Dendritic cell treated with granulocyte-macrophage colony-stimulating factor and Interleukin-4, amounts not matched to agents 40 ng/mL and 50 ng/mL, for 4 days (primary cell): Measurements from ENCODE around the gene RPS6KA3.
A peak's percentile ranks its signal among the peaks of the same experiment; 100 is the strongest.
"Not testable (repeated sequence)": the region's sequence is repeated elsewhere in the genome, so short reads cannot be mapped to it uniquely, and the experiment has no call there.

ENCODE experiments used
- H3K27ac Mint-ChIP-seq: one replicate; pipeline ENCODE4 v1.8.0; 2022; ENCODE audit warnings: mild to moderate bottlenecking, mixed read lengths
- H3K27me3 Mint-ChIP-seq: one replicate; pipeline ENCODE4 v1.8.0; 2022; ENCODE audit warnings: mild to moderate bottlenecking, mixed read lengths
- H3K36me3 Mint-ChIP-seq: one replicate; pipeline ENCODE4 v1.8.0; 2022; ENCODE audit warnings: low read depth, mixed read lengths
- H3K4me1 Mint-ChIP-seq: one replicate; pipeline ENCODE4 v1.8.0; 2022; ENCODE audit warnings: low read depth, mixed read lengths
- H3K4me3 Mint-ChIP-seq: one replicate; pipeline ENCODE4 v1.8.0; 2022; ENCODE audit warnings: mild to moderate bottlenecking, moderate library complexity, mixed read lengths
- H3K9me3 Mint-ChIP-seq: one replicate; pipeline ENCODE4 v1.8.0; 2022; ENCODE audit warnings: mixed read lengths
- intact Hi-C: fragments of 100-400 bp; cut with micrococcal nuclease; formaldehyde crosslinking; loops from one replicate; pipeline ENCODE4 v1.15.0; 2022

Gene RPS6KA3

DNA sequence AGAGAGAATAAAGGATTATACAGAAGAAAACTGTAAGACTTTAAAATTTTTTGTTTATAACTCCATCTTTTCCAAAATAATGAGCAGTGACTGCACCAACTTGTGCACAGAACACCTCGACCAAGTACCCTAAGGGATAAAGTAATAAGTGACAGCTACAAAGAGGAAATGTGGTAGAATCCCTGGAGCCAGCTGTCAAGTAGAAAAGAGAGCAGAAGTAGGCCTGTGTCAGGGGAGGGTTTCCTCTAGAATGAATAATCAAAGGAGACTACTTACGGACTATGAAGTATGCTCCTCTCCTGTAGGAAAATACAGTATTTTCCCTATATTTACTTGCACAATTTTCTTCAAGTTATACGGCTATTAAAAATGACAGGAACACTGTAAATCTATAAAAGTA lies 126.3 kb downstream of the RPS6KA3 start:
- Mint-ChIP-seq H3K36me3 (peaks cover 38% of the 10 kb centered on the region), H3K4me1 (peaks cover 19% of the 10 kb centered on the region), H3K27me3 (no peaks in the 10 kb centered on the region), H3K9me3 (no peaks in the 10 kb centered on the region), H3K4me3 (peak overlapping the region; percentile 85), H3K27ac (no peak overlapping the region)
- intact Hi-C loops: loop anchor here (5.0 kb wide), 1 partner anchor 127 kb away; the partner anchor contains the start of gene RPS6KA3

DNA sequence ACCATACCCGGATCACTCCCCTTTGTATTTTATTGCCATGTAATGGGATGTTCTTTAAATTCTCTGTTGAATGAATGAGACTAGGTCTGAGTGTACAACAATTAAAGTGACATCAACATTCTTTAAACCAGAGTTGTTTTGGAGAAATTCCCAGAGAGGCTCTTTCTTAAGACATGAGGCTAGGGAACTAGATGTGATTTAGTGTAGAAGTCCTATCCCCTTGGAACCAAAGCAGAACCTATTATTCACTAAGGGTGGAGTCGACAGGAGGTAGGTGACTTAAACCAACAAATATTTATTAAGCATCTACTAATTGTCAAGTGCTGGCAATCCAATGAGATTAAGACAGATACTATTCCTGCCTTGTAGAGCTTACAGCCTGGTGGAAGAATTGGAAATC lies 126.7 kb downstream of the RPS6KA3 start:
- H3K4me1 Mint-ChIP-seq: peaks cover 17% of the 10 kb centered on the region
- no peak overlapping the region for H3K27ac Mint-ChIP-seq
- intact Hi-C loops: loop anchor here (5.0 kb wide), 1 partner anchor 127 kb away; the partner anchor contains the start of gene RPS6KA3
- H3K36me3 Mint-ChIP-seq: peaks cover 42% of the 10 kb centered on the region
- H3K9me3 Mint-ChIP-seq: no peaks in the 10 kb centered on the region
- peak overlapping the region; percentile 17 for H3K4me3 Mint-ChIP-seq
- H3K27me3 Mint-ChIP-seq: no peaks in the 10 kb centered on the region

DNA sequence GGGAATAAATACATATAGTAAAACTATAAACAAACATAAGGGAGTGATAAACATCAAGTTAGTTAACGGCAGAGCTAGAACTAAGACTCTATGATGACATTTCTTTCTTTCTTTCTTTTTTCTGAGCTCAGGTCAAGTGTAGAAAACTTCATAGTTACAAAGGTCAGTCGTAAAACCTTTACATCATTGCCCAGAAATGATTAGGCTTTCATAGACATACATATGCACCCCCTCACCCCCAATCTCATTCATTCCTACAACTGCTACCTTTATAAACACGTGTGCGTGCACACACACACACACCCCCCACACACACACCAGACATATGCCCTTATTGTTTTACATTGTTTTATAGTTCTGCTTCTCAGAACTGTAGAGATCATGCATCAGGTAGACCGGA lies 130.8 kb downstream of the RPS6KA3 start:
- H3K36me3 Mint-ChIP-seq: peaks cover 50% of the 10 kb centered on the region
- peaks cover 13% of the 10 kb centered on the region for H3K4me1 Mint-ChIP-seq
- no peak overlapping the region for H3K4me3 Mint-ChIP-seq
- H3K27me3 Mint-ChIP-seq: no peaks in the 10 kb centered on the region
- intact Hi-C loops: no loop called here
- no peak overlapping the region for H3K27ac Mint-ChIP-seq
- no peaks in the 10 kb centered on the region for H3K9me3 Mint-ChIP-seq

DNA sequence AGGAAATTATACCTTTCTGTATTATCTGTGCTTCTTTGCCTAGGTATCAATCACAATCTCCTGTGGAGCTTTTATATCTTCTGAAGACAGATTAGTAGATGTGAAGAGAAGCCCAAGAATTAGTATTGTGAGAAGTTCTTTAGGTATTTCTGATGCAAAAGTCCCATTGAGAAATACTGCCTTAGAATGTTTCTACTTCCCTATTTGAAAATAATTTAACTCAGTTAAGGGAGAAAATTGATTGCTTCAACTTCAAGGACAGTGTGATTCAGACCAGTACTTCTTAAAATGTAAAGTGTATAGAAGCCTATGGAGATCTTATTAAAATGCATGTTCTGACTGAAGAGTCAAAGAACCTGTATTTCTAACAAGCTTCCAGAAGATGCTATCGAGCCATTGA lies 134.0 kb downstream of the RPS6KA3 start:
- H3K27ac Mint-ChIP-seq: no peak overlapping the region
- no peaks in the 10 kb centered on the region for H3K27me3 Mint-ChIP-seq
- intact Hi-C loops: no loop called here
- H3K9me3 Mint-ChIP-seq: no peaks in the 10 kb centered on the region
- peaks cover 54% of the 10 kb centered on the region for H3K36me3 Mint-ChIP-seq
- no peak overlapping the region for H3K4me3 Mint-ChIP-seq
- peaks cover 12% of the 10 kb centered on the region for H3K4me1 Mint-ChIP-seq

DNA sequence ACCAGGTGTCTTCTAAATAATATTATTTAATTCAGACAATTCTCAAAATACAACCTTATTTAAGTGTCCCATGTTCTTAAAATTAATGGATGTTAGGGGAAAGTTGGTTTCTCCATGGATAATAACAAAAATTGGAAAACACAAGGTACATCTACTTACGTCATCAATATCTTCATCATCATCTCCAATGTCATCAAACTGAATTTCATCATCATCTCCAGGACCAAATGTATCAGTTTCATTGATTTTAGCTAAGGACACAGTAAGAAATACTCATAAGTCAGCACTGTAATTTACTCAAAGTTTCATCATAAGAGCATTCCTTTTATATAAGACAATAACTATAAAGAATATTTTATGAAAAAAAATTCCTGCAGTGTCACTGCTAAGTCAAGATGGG lies 136.4 kb downstream of the RPS6KA3 start:
- H3K9me3 Mint-ChIP-seq: no peaks in the 10 kb centered on the region
- intact Hi-C loops: no loop called here
- H3K4me1 Mint-ChIP-seq: peaks cover 6% of the 10 kb centered on the region
- no peaks in the 10 kb centered on the region for H3K27me3 Mint-ChIP-seq
- H3K4me3 Mint-ChIP-seq: no peak overlapping the region
- H3K36me3 Mint-ChIP-seq: peaks cover 36% of the 10 kb centered on the region
- H3K27ac Mint-ChIP-seq: no peak overlapping the region

DNA sequence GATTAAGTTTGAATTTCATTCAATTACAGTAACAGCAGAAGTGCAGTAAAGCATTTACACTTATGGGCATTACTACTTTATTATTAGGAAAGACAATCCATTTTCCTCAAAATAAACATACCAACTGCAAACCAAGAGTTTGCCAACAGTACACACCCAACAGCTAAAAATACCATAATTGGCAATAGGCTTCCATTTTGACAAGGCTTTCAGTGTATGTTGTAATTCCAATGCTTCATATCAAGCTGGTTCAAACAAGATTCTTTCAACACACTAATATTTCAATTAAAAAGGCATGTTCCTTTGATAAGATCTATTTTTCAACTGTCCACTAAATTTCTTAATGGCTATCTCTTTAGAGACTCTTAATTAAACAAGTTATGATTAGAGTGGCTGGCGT lies 137.2 kb downstream of the RPS6KA3 start:
- H3K4me3 Mint-ChIP-seq: no peak overlapping the region
- H3K27me3 Mint-ChIP-seq: no peaks in the 10 kb centered on the region
- H3K4me1 Mint-ChIP-seq: peaks cover 6% of the 10 kb centered on the region
- H3K27ac Mint-ChIP-seq: no peak overlapping the region
- no peaks in the 10 kb centered on the region for H3K9me3 Mint-ChIP-seq
- H3K36me3 Mint-ChIP-seq: peaks cover 31% of the 10 kb centered on the region
- intact Hi-C loops: no loop called here

DNA sequence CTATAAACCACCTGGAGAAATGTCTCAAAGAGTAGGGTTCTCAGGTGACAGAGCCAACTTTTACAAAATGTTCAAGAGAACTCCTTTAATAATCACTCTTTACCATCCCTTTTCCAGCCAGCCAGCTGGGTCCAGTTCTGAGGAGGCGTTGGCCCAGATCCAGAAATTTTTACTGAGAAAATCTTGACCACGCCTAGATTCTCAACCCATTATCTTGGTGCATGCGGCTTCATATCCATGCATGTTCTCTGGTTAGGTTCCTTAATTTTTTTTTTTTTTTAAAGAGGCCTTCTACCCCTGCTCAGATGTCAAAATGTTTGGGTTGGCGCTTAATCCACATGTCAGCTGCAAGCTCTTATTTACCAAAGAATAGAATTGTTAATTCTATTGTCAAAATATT lies 138.0 kb downstream of the RPS6KA3 start:
- Mint-ChIP-seq H3K36me3 (peaks cover 27% of the 10 kb centered on the region), H3K4me3 (no peak overlapping the region), H3K9me3 (no peaks in the 10 kb centered on the region), H3K27ac (peak overlapping the region; percentile 63), H3K4me1 (peaks cover 6% of the 10 kb centered on the region), H3K27me3 (no peaks in the 10 kb centered on the region)
- intact Hi-C loops: no loop called here

DNA sequence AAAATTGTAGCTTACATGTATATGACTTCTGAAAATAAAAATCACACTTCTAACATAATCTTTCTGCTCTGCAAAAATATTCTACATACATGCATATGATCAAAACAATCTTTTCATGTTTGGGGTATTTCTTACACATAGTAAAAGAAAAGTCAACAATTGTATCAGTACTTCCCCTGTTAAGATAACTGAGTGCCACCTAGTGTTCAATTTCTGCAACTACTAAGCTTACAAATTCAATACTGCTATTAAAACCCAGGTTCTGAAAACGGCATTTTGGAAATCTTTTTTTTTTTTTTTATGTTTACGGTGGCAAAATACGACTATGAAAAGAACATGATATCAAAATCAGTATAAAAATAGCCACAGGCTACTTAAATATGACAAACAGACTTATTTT lies 139.3 kb downstream of the RPS6KA3 start:
- intact Hi-C loops, H3K4me3 Mint-ChIP-seq, H3K9me3 Mint-ChIP-seq, H3K27ac Mint-ChIP-seq, H3K27me3 Mint-ChIP-seq, H3K4me1 Mint-ChIP-seq: not testable (repeated sequence)
- H3K36me3 Mint-ChIP-seq: peaks cover 17% of the 10 kb centered on the region

DNA sequence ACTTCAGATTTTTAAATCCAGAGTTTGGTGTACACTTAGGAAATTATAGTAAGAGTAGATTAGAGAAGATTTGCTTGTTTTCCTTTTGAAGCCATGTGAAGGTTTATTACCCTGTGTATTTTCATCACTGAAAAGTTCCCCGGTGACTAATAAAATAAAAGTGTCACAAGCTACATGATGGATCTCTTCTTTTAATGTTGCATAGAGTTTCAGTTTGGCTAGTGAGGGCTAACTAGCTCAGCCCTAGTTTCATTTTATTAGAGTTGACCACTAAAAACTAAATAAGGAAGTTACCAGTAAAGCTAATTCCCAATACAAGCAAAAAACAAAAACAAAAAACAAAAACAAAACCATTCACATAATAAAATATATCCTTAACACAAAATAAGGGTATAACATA lies 139.9 kb downstream of the RPS6KA3 start:
- H3K27ac Mint-ChIP-seq, intact Hi-C loops, H3K4me1 Mint-ChIP-seq, H3K4me3 Mint-ChIP-seq, H3K27me3 Mint-ChIP-seq, H3K9me3 Mint-ChIP-seq: not testable (repeated sequence)
- peaks cover 17% of the 10 kb centered on the region for H3K36me3 Mint-ChIP-seq

DNA sequence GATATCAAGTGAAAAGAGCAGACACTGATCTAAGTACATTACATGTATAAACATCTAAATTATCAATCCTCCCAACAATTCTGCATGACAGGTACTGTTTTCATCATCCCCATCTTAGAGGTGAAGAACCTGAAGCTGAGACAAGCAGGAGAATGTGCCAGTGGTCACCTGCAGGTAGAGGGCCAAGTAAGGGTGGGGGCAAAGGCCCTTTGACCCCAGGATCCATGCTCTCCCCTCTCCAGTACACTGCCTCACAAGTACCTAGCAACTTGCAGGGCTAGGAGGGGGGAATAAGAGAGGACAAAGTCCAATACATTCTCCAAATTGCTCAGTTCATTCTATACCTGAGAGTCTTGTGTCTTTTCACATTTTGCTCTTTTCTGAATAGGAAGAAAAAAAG lies 141.7 kb downstream of the RPS6KA3 start:
- Mint-ChIP-seq H3K4me1 (peaks cover 6% of the 10 kb centered on the region), H3K36me3 (peaks cover 10% of the 10 kb centered on the region), H3K27ac (no peak overlapping the region), H3K27me3 (no peaks in the 10 kb centered on the region), H3K9me3 (no peaks in the 10 kb centered on the region), H3K4me3 (no peak overlapping the region)
- intact Hi-C loops: loop anchor here (5.0 kb wide), 1 partner anchor 218 kb away; no protein-coding TSS in a partner anchor

DNA sequence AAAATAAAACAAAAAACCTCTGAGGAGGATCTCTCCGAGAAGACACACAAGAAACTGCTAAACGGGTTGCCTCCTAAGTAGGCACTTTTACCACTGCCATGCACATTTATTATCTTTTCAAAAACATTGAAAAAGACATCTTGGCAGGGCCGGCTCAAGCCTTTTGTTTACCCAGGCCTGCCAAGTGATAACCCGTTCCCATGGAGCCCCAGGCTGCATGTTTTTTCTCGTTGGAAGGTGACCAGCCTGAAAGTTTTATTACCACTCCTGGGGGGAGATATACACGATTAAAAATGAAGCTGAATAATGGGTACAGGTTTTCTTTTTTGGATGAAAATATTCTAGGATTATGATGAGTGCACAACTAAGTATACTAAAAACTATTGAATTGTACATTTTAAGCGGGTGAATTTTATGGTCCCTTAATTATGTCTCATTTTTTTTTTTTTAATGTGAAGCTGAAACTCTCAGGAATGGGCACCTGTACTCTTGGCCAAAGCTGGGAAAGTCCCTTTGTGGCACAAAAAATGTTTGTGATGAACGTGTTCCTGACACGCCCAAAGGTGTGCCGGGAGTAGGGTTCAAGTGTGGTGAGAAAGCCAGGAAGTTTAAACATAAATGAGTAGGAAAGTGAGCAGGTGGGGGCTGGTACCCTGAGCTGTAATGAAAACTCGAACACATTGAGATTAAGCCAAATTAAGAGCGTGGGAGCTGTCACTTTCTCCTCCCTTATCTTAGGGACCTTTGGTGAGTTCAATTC lies 148.5 kb downstream of the RPS6KA3 start:
- peaks cover 5% of the 10 kb centered on the region for H3K4me1 Mint-ChIP-seq
- H3K36me3 Mint-ChIP-seq: no peaks in the 10 kb centered on the region
- intact Hi-C loops: no loop called here
- H3K27me3 Mint-ChIP-seq: peaks cover 44% of the 10 kb centered on the region
- no peak overlapping the region for H3K4me3 Mint-ChIP-seq
- no peaks in the 10 kb centered on the region for H3K9me3 Mint-ChIP-seq
- no peak overlapping the region for H3K27ac Mint-ChIP-seq

DNA sequence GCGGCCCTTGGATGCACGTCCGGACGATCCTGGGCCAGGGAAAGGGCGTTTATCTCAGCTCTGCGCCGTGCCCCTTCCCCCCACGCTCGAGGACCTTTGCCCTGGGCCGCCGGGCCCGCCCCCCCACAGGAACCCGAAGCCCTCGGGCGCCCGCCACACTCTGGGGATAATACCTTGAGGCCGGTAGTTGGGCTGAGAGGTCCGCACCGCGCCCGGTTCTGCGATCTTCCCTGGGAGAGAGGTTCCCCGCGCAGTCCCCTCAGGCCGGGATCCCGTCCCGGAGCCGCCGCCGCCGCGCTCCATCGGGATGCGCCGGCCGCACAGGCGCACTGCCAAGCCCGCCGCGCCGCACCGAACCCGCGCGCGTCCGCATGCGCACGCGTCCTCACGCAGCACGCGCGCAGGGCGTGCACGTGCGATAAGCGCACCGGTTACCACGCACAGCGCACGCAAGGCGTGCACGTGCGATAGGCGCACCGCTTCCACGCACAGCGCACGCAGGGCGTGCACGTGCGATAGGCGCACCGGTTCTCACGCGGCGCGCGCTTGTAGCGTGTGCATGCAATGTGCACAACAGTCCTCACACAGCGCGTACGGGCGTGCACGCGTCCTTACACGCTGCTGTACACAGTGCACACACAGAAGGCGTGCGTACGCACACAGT lies 150.0 kb downstream of the RPS6KA3 start, which contains the start of gene MAP7D2:
Gene MAP7D2 (minus strand): TSS at position 331 of the 664 bp plus-strand sequence. CDS start 28 bp downstream, at position 303.
- intact Hi-C loops: no loop called here
- Mint-ChIP-seq H3K9me3 (no peaks in the 10 kb centered on the region), H3K27ac (no peak within 1 kb of the TSS), H3K4me3 (no peak within 1 kb of the TSS), H3K4me1 (peaks cover 5% of the 10 kb centered on the region), H3K36me3 (no peaks in the 10 kb centered on the region), H3K27me3 (peaks cover 44% of the 10 kb centered on the region)

DNA sequence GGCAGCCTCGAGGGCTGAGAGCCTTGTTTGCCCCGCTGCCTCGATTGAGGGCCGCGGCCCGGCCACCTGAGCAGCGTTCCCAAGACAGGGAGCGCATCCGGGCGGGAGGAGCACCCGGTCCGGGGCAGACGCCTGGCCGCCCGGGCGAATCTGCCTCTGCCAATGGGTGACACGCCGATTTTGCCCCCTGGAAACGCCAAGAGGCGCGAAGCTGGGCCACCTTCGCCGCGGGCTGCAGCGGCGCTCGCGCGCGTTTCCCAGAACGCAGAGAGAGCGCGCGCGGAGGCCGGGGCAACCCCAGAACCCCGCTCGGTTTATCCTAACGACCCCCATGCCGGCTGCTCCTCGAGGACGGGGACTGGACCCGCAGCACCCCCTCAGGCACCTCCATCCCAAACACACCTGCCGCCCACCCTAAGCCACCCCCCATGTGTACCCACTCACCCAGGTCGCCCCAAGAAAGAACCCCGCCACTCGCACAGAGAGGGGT lies 150.6 kb downstream of the RPS6KA3 start:
- no peaks in the 10 kb centered on the region for H3K36me3 Mint-ChIP-seq
- H3K27me3 Mint-ChIP-seq: peaks cover 44% of the 10 kb centered on the region
- H3K9me3 Mint-ChIP-seq: no peaks in the 10 kb centered on the region
- no peak overlapping the region for H3K27ac Mint-ChIP-seq
- intact Hi-C loops: no loop called here
- H3K4me3 Mint-ChIP-seq: no peak overlapping the region
- H3K4me1 Mint-ChIP-seq: peaks cover 5% of the 10 kb centered on the region

DNA sequence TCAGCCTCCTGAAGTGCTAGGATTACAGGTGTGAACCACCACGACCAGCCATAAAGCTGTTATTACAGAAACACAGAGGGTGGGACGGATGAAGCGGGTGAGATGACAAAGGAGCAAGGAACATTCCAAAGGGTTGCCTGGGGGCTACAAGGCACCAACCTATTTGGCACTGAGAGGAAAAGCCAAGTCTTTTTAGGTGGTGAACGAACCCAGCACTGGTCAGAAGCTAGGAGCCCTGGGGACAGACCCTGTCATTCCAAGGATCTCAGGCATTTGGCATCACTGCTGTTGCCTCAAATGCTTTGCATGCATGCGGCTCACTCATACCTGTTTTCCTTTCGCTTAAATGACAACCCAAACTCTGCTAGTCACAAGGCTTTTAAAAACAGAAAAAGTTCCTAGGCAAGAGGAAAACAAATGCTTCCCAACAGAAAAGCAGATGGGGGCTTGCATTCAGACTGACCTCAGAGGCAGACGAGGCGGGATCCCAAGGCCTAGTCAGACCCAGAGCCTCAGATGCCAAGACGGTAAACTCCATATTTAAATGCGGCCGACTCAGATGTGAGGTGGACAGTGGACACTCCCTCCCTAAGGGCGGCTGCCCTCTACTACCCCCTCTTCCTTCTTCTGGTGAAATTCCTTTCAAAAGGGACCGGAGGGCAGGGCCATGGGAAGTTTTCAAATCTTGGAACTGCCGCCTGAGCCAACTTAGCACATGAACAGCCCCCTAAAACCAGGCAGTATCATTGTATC lies 154.5 kb downstream of the RPS6KA3 start:
- H3K36me3 Mint-ChIP-seq: no peaks in the 10 kb centered on the region
- no peak overlapping the region for H3K4me3 Mint-ChIP-seq
- intact Hi-C loops: no loop called here
- no peaks in the 10 kb centered on the region for H3K9me3 Mint-ChIP-seq
- peaks cover 5% of the 10 kb centered on the region for H3K4me1 Mint-ChIP-seq
- H3K27me3 Mint-ChIP-seq: peaks cover 26% of the 10 kb centered on the region
- no peak overlapping the region for H3K27ac Mint-ChIP-seq
